GM23338 (cell line): Measurements from ENCODE around the gene CRYBB3.
"Not testable (repeated sequence)": the region's sequence is repeated elsewhere in the genome, so short reads cannot be mapped to it uniquely, and the experiment has no call there.

Experiments used
- CTCF ChIP-seq, 2 experiments: fragments of 200-600 bp in 1 of 2; sonication (generic) in 1 of 2; conservative IDR thresholded peaks; 2 replicates each; pipeline versions ENCODE4 v1.5.1 to v1.6.1; 2016 to 2017; ENCODE audit warnings: antibody characterized with exemption in 2 of 2, low read depth in 2 of 2, mild to moderate bottlenecking in 2 of 2, moderate library complexity in 1 of 2
- EZH2 ChIP-seq: fragments of 200-600 bp; sonication (generic); IDR thresholded peaks from one replicate; pipeline ENCODE4 v1.8.0; 2017; ENCODE audit warnings: antibody characterized with exemption, mild to moderate bottlenecking, low read depth; ENCODE audit not compliant: unreplicated experiment
- POLR2AphosphoS5 ChIP-seq: IDR thresholded peaks from 2 replicates; pipeline ENCODE4 v1.6.1; 2016; ENCODE audit warnings: antibody characterized with exemption, low read depth

GRCh38 chr22:25233706-25234105 lies 34.0 kb downstream of the CRYBB3 start:
- not testable (repeated sequence) for TF ChIP-seq CTCF (conservative IDR thresholded peaks at IDR 0.05; ENCODE audit: low read depth in 2 of 2); EZH2; POLR2AphosphoS5
